HL-60 (cell line): ENCODE data around the gene DOCK6.

Experiments
- DNase-seq, 2 experiments: peaks; one replicate each; pipeline ENCODE4 v3.0.0-alpha.2; 2010 to 2020; ENCODE audit warnings: low read depth in 1 of 2, low spot score in 1 of 2
- H3K27ac ChIP-seq: fragments of 250-450 bp; sonication (Bioruptor Pico); replicated peaks from 2 replicates; pipeline ENCODE4 v1.5.1; 2020; ENCODE audit warnings: mild to moderate bottlenecking, moderate library complexity
- H3K27me3 ChIP-seq: fragments of 250-450 bp; sonication (Bioruptor Pico); 2 replicates; pipeline ENCODE4 v1.5.1; 2021; ENCODE audit warnings: mild to moderate bottlenecking, moderate library complexity; ENCODE audit not compliant: insufficient read depth, poor library complexity, severe bottlenecking
- H3K4me3 ChIP-seq: replicated peaks from 2 replicates; pipeline ENCODE4 v1.5.1; 2011; ENCODE audit warnings: mild to moderate bottlenecking, control low read depth, low read length; ENCODE audit not compliant: insufficient read depth
- CTCF ChIP-seq: IDR thresholded peaks from one replicate; pipeline ENCODE4 v1.5.1; 2011; ENCODE audit warnings: low read length, control low read depth, inconsistent platforms; ENCODE audit not compliant: insufficient read depth
- GABPA ChIP-seq: IDR thresholded peaks from 2 replicates; pipeline ENCODE4 v1.6.1; 2012; ENCODE audit warnings: low read depth
- POLR2AphosphoS5 ChIP-seq: IDR thresholded peaks from 2 replicates; pipeline ENCODE4 v1.6.1; 2012; ENCODE audit warnings: low read depth
- SPI1 ChIP-seq: IDR thresholded peaks from 2 replicates; pipeline ENCODE4 v1.6.1; 2012; ENCODE audit warnings: low read depth, mild to moderate bottlenecking, borderline replicate concordance
- TF ChIP-seq, protein P1 (sequence below): IDR thresholded peaks from 2 replicates; pipeline ENCODE4 v1.6.1; 2012; ENCODE audit warnings: low read depth; ENCODE audit not compliant: insufficient replicate concordance

The DOCK6 gene

GRCh38 chr19:11204943-11205349 is 57.4 kb downstream of the DOCK6 start:
- Histone ChIP-seq H3K27me3 (no peaks in the 10 kb centered on the region), H3K27ac (no peak overlapping the region), H3K4me3 (no peak overlapping the region)
- DNase-seq: peak in 1 of 2 experiments; percentile 23
- TF ChIP-seq, protein P1, sequence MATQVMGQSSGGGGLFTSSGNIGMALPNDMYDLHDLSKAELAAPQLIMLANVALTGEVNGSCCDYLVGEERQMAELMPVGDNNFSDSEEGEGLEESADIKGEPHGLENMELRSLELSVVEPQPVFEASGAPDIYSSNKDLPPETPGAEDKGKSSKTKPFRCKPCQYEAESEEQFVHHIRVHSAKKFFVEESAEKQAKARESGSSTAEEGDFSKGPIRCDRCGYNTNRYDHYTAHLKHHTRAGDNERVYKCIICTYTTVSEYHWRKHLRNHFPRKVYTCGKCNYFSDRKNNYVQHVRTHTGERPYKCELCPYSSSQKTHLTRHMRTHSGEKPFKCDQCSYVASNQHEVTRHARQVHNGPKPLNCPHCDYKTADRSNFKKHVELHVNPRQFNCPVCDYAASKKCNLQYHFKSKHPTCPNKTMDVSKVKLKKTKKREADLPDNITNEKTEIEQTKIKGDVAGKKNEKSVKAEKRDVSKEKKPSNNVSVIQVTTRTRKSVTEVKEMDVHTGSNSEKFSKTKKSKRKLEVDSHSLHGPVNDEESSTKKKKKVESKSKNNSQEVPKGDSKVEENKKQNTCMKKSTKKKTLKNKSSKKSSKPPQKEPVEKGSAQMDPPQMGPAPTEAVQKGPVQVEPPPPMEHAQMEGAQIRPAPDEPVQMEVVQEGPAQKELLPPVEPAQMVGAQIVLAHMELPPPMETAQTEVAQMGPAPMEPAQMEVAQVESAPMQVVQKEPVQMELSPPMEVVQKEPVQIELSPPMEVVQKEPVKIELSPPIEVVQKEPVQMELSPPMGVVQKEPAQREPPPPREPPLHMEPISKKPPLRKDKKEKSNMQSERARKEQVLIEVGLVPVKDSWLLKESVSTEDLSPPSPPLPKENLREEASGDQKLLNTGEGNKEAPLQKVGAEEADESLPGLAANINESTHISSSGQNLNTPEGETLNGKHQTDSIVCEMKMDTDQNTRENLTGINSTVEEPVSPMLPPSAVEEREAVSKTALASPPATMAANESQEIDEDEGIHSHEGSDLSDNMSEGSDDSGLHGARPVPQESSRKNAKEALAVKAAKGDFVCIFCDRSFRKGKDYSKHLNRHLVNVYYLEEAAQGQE: no peak
- 0 out of 2 replicates have a peak, but pooled peaks have one; percentile 46 for TF ChIP-seq POLR2AphosphoS5

- TF ChIP-seq, protein P1: no peak
- Histone ChIP-seq H3K27ac (no peak overlapping the region), H3K27me3 (no peaks in the 10 kb centered on the region), H3K4me3 (no peak overlapping the region)
- DNase-seq: no peak
Observed at GRCh38 chr19:11204076-11204602, 58.2 kb downstream of the DOCK6 start.

- no peak for TF ChIP-seq POLR2AphosphoS5
- TF ChIP-seq GABPA: no peak
- TF ChIP-seq, protein P1: no peak
- peak; percentile 49 for TF ChIP-seq CTCF
- TF ChIP-seq SPI1: no peak
- Histone ChIP-seq H3K27me3 (no peaks in the 10 kb centered on the region), H3K4me3 (no peak overlapping the region), H3K27ac (no peak overlapping the region)
- peak in 1 of 2 experiments; percentile 10 for DNase-seq
Observed at GRCh38 chr19:11203194-11204075, 58.9 kb downstream of the DOCK6 start.

DNA sequence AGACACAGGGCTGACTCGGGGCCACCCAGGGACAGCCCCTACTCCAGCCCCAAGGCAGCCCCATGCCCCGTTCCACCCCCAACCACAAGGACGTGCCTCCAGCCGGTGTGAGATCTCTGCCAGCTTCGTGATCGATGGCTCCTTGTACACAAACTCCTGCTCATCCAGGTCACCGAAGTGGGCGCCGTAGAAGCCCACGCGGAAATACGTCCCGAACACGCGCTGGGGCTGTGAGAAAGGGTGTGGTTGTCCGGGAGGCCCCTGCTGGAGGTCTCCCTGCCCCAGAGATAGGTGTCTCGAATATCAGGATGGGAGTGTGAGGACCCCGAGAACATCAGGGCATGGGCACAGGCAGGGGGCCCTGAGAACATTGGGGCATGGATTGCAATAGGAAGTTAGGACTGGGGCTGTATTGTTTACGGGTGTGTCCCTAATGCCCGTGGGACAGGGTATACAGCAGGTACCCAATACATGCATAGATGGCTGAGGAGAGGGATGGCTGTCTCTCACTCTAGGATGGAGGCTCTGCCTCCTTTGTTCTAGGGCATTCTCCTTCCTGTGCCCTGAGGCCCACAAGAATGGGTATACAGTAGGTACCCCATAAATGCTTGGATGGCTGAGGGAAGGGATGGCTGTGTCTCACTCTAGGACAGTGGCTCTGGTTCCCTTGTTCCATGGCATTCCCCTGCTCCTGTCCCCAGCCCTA is 59.7 kb downstream of the DOCK6 start:
- no peak overlapping the region for H3K27ac ChIP-seq
- no peaks in the 10 kb centered on the region for H3K27me3 ChIP-seq
- DNase-seq: no peak
- no peak overlapping the region for H3K4me3 ChIP-seq
- TF ChIP-seq SPI1 (no peak), GABPA (no peak), CTCF (no peak), POLR2AphosphoS5 (no peak)
- TF ChIP-seq, protein P1: no peak
